K562 (cell line): ENCODE results near the gene IGF1R. TPM values are rescaled to one million over a fixed set of nuclear protein-coding genes. Genes with fewer than 3 reads are reported as not detected.

Source experiments
- ATAC-seq: fragments of 200-7000 bp; cut with Tn5 transposase; 3 replicates; pipeline ENCODE4 v1.9.1; 2020; ENCODE audit warnings: moderate library complexity
- BruUV-seq: library from RNA; stranded (reverse); fragments of 400-500 nt; replicated peaks from 2 replicates; lab custom pipeline; 2021; lab: Mats Ljungman, UMichigan
- CTCF ChIA-PET: fragments of 300-600 bp; formaldehyde crosslinking; extraction: SDS; loops from one replicate; lab custom pipeline; 2021; ENCODE audit warnings: low intra/inter-chr PET ratio; lab: Yijun Ruan, JAX
- POLR2A ChIA-PET: fragments of 300-600, 350-650 bp; sonication (Branson Sonifier 250); formaldehyde crosslinking; extraction: SDS; loops from one replicate; lab custom pipeline; 2021; ENCODE audit warnings: antibody characterized with exemption, inconsistent platforms; lab: Yijun Ruan, JAX
- DNase-seq, 4 experiments: peaks; one replicate each; pipeline versions ENCODE4 v3.0.0 to v3.0.0-alpha.2; 2011 to 2018; ENCODE audit warnings: low spot score in 3 of 4, mixed read lengths in 3 of 4; ENCODE audit errors: extremely low read depth in 1 of 4
- FAIRE-seq: peaks from 2 replicates; lab custom pipeline; 2011; peaks lifted over from hg19 to GRCh38; lab: Jason Lieb, UNC
- H2AFZ ChIP-seq: 2 replicates; pipeline ENCODE4 v1.6.0; 2011; ENCODE audit warnings: low read depth, low read length, control low read depth, inconsistent platforms
- H3K27ac ChIP-seq: fragments of 200-600 bp; 3 replicates; pipeline ENCODE4 v1.8.0; 2011; ENCODE audit warnings: low read depth, mild to moderate bottlenecking, control low read depth, inconsistent platforms, low read length, moderate library complexity, mixed read lengths; ENCODE audit errors: extremely low read depth
- H3K27me3 ChIP-seq, 2 experiments: fragments of 300-600 bp in 1 of 2; 2 replicates in 1 of 2; 3 replicates in 1 of 2; pipeline versions ENCODE4 v1.6.0 to v1.8.0; 2011; ENCODE audit warnings: inconsistent platforms in 2 of 2, low read length in 2 of 2, mild to moderate bottlenecking in 1 of 2, mixed read lengths in 1 of 2, moderate library complexity in 1 of 2; ENCODE audit not compliant: control insufficient read depth in 2 of 2, insufficient read depth in 2 of 2
- H3K36me3 ChIP-seq: fragments of 300-600 bp; 3 replicates; pipeline ENCODE4 v1.8.0; 2011; ENCODE audit warnings: mild to moderate bottlenecking, low read length, inconsistent platforms; ENCODE audit not compliant: control insufficient read depth, insufficient read depth
- H3K4me1 ChIP-seq, 2 experiments: fragments of 200-600 bp in 1 of 2; replicated peaks in 1 of 2; 2 replicates in 1 of 2; 3 replicates in 1 of 2; pipeline versions ENCODE4 v1.5.1 to v1.8.0; 2011; ENCODE audit warnings: inconsistent platforms in 2 of 2, low read length in 2 of 2, mild to moderate bottlenecking in 1 of 2, mixed read lengths in 1 of 2, moderate library complexity in 1 of 2; ENCODE audit not compliant: control insufficient read depth in 2 of 2, insufficient read depth in 2 of 2
- H3K4me2 ChIP-seq: 2 replicates; pipeline ENCODE4 v1.6.1; 2011; ENCODE audit warnings: low read length, control low read depth, inconsistent platforms, mixed read lengths; ENCODE audit not compliant: insufficient read depth
- H3K4me3 ChIP-seq: fragments of 200-600 bp; sonication (generic), shearing (Covaris generic); 2 replicates; pipeline ENCODE4 v1.5.1; 2016; ENCODE audit warnings: control low read depth, inconsistent platforms
- H3K79me2 ChIP-seq: fragments of 200-600 bp; 3 replicates; pipeline ENCODE4 v1.8.0; 2011; ENCODE audit warnings: low read length, inconsistent platforms; ENCODE audit not compliant: control insufficient read depth, insufficient read depth
- H3K9ac ChIP-seq, 2 experiments: 2 replicates each; pipeline versions ENCODE4 v1.6.0 to v1.6.1; 2011; ENCODE audit warnings: low read depth in 2 of 2, low read length in 2 of 2, control low read depth in 1 of 2, inconsistent platforms in 1 of 2, mild to moderate bottlenecking in 1 of 2, mixed read lengths in 1 of 2; ENCODE audit not compliant: insufficient read depth in 1 of 2
- H3K9me1 ChIP-seq: one replicate; pipeline ENCODE4 v1.6.0; 2011; ENCODE audit warnings: inconsistent platforms, mild to moderate bottlenecking, low read length, moderate library complexity; ENCODE audit not compliant: control insufficient read depth, insufficient read depth
- H3K9me3 ChIP-seq: replicated peaks from 2 replicates; pipeline ENCODE4 v1.5.1; 2011; ENCODE audit warnings: low read depth, low read length, inconsistent platforms; ENCODE audit not compliant: control insufficient read depth, insufficient read depth
- H4K20me1 ChIP-seq: replicated peaks from 2 replicates; pipeline ENCODE4 v1.6.1; 2011; ENCODE audit warnings: low read length, inconsistent platforms, mixed read lengths; ENCODE audit not compliant: control insufficient read depth, insufficient read depth
- CBX5 ChIP-seq: IDR thresholded peaks from 2 replicates; pipeline ENCODE4 v1.6.1; 2014; ENCODE audit warnings: low read depth, borderline replicate concordance
- KAT7 ChIP-seq: sonication (generic); formaldehyde crosslinking; IDR thresholded peaks from 2 replicates; pipeline ENCODE4 v1.8.0; 2022; ENCODE audit warnings: missing genetic modification reagents, mild to moderate bottlenecking, borderline replicate concordance
- POU5F1 ChIP-seq: fragments of 150-350 bp; IDR thresholded peaks from 2 replicates; pipeline ENCODE4 v1.6.1; 2014; ENCODE audit warnings: borderline replicate concordance, low read length, low read depth, mild to moderate bottlenecking; ENCODE audit not compliant: partially characterized antibody
- RB1 ChIP-seq: fragments of 450-650 bp; IDR thresholded peaks from 2 replicates; pipeline ENCODE4 v1.6.1; 2017; ENCODE audit warnings: low read depth, mild to moderate bottlenecking
- ZBTB9 ChIP-seq: fragments of 450-650 bp; formaldehyde crosslinking; IDR thresholded peaks from 2 replicates; pipeline ENCODE4 v1.4.0; 2020; ENCODE audit warnings: mild to moderate bottlenecking, moderate library complexity
- ZNF589 ChIP-seq: fragments of 200-800 bp; sonication (Bioruptor generic); IDR thresholded peaks from 2 replicates; pipeline ENCODE4 v1.6.1; 2016; ENCODE audit warnings: low read depth, missing genetic modification characterization, missing compliant biosample characterization
- ZNF668 ChIP-seq: fragments of 250-450 bp; sonication (Bioruptor Pico); IDR thresholded peaks from 2 replicates; pipeline ENCODE4 v1.8.0; 2022; ENCODE audit warnings: mild to moderate bottlenecking, inconsistent platforms
- WGBS: fragments of 100-300 bp; shearing (Covaris generic); methylation state at CpG from one replicate; pipeline ENCODE4 v1.1.6; 2016; ENCODE audit warnings: low coverage, mixed read lengths; ENCODE audit not compliant: insufficient coverage; ENCODE audit errors: missing lambda C conversion rate; 5-methylcytosine and 5-hydroxymethylcytosine counted together
- in situ Hi-C: fragments of 300-500 bp; cut with MboI; formaldehyde crosslinking; loops from 4 replicates; pipeline ENCODE4 v1.15.0; 2018; ENCODE audit warnings: inconsistent platforms, mixed read lengths
- intact Hi-C: fragments of 100-400 bp; cut with micrococcal nuclease; formaldehyde crosslinking; loops from 2 replicates; pipeline ENCODE4 v1.14.2; 2022
- polyA plus RNA-seq, 8 experiments: library from polyadenylated mRNA; depleted of rRNA in 4 of 8; stranded (reverse) in 5 of 8; unstranded in 3 of 8; fragments of >200 nt; fragmentation: Nextera tagmentation in 2 of 8; fragmentation: Illumina TruSeq in 1 of 8; extraction: Ambion mirVana in 2 of 8; extraction: Trizol in 1 of 8; gene quantifications; 2 replicates each; pipeline versions ENCODE4 v1.2.1 to v1.2.3, GENCODE V29; 2011 to 2014; ENCODE audit warnings: inconsistent platforms in 1 of 8, missing spikeins in 1 of 8
- total RNA-seq, 7 experiments: library from RNA; depleted of rRNA in 6 of 7; stranded (reverse); fragments of >200 nt in 6 of 7; fragmentation: Illumina TruSeq in 2 of 7; extraction: Trizol in 2 of 7; gene quantifications; 2 replicates each; pipeline versions ENCODE4 v1.2.1 to v1.2.3, GENCODE V29; 2011 to 2021; ENCODE audit warnings: low replicate concordance in 1 of 7
- TF ChIP-seq, protein P1 (sequence below): sonication (generic); formaldehyde crosslinking; IDR thresholded peaks from 2 replicates; pipeline ENCODE4 v1.8.1; 2023; ENCODE audit warnings: mild to moderate bottlenecking, missing genetic modification reagents
- TF ChIP-seq, protein P2 (sequence below): IDR thresholded peaks from 3 replicates; pipeline ENCODE4 v1.6.1; 2011; ENCODE audit warnings: borderline replicate concordance, mild to moderate bottlenecking, moderate library complexity; ENCODE audit not compliant: insufficient read length; ENCODE audit errors: extremely low read depth

IGF1R gene
- total and polyA plus RNA-seq, 9 of the 15 experiments (the other 6 are each of a cell fraction or from before 2014, with no cell fraction given), result 0.35 to 8.0 (median 1.6) TPM

DNA sequence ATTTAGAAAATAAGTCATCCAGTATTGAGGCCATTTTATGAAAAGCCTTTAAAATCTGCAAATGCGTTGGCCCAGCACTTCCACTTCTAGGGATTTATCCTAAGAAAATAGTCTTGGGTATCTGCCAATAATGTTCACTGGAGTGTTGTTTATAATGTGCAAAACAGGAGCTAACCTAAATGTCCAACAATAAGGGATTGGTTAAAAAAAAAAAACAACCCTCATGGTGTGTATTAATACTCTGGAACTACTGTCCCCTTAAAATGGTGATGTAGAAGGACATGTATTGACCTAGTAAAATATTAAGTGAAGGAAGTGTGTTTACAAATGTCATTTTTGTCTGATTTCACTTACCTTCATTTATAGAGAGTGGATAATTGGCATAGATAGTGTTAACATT is 58.0 kb downstream of the IGF1R start:
- no TSS peak for BruUV-seq
- no peaks in the 10 kb centered on the region for H3K9me3 ChIP-seq
- H3K27me3 ChIP-seq, result peaks cover 4 to 27% of the 10 kb centered on the region in 2 experiments; a peak in 3 of 5 replicates
- DNase-seq (no peak), FAIRE-seq (no peak), ATAC-seq (no peak)
- 0% methylated on average over 1 of the region's 1 CpG for WGBS
- TF ChIP-seq RB1, result no peak
- no peak overlapping the region for H3K4me2 ChIP-seq
- no peaks in the 10 kb centered on the region for H3K9me1 ChIP-seq
- in situ Hi-C loops, result no loop called here
- H3K79me2 ChIP-seq, result no peaks in the 10 kb centered on the region
- ChIA-PET POLR2A (no interaction called here), CTCF (interaction anchor here (0.7 kb wide), 1 partner anchor 300 kb away, joined by 3 read pairs; no protein-coding TSS in a partner anchor)
- intact Hi-C loops, result no loop called here
- H3K4me1 ChIP-seq, result no peaks in the 10 kb centered on the region
- no peak overlapping the region for H3K4me3 ChIP-seq
- H2AFZ ChIP-seq, result no peak overlapping the region
- no peak overlapping the region for H3K9ac ChIP-seq
- peaks cover 20% of the 10 kb centered on the region for H4K20me1 ChIP-seq
- no peak overlapping the region for H3K27ac ChIP-seq
- no peaks in the 10 kb centered on the region for H3K36me3 ChIP-seq

DNA sequence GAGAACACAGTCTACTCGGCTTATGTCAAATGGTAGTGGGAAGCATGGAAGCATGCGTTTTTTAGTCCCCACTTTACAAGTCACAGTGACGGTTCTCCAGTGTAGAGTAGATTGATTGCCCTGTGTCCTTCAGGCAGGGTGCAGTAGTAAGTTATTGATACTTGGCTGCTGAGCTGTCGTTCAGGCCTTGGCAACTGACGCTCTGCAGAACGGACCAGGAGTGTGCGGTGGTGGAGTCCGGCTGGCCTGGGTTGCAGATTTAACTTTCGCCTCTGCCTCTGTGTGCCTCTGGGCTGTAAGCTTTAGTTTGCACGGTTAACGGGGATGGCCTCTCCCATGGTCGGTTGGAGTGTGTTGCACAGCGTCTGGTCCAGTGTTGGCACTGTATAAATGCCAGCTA is 58.6 kb downstream of the IGF1R start:
- Histone ChIP-seq H4K20me1 (peaks cover 22% of the 10 kb centered on the region), H3K9me1 (no peaks in the 10 kb centered on the region), H3K4me1 (no peaks in the 10 kb centered on the region), H3K36me3 (no peaks in the 10 kb centered on the region), H2AFZ (no peak overlapping the region), H3K4me2 (no peak overlapping the region), H3K4me3 (no peak overlapping the region), H3K79me2 (no peaks in the 10 kb centered on the region), H3K27ac (no peak overlapping the region), H3K27me3 (peaks cover 4 to 32% of the 10 kb centered on the region in 2 experiments; a peak in 3 of 5 replicates), H3K9ac (no peak overlapping the region), H3K9me3 (no peaks in the 10 kb centered on the region)
- no TSS peak for BruUV-seq
- FAIRE-seq, result no peak
- 11% methylated on average over 13 of the region's 13 CpGs for WGBS
- ChIA-PET POLR2A (interaction anchor here (0.5 kb wide), 1 partner anchor 25 kb away, joined by 3 read pairs; no protein-coding TSS in a partner anchor), CTCF (no interaction called here)
- in situ Hi-C loops, result no loop called here
- ATAC-seq, result no peak
- no peak for DNase-seq
- intact Hi-C loops, result no loop called here
- no peak for TF ChIP-seq CBX5
- TF ChIP-seq, protein P1, sequence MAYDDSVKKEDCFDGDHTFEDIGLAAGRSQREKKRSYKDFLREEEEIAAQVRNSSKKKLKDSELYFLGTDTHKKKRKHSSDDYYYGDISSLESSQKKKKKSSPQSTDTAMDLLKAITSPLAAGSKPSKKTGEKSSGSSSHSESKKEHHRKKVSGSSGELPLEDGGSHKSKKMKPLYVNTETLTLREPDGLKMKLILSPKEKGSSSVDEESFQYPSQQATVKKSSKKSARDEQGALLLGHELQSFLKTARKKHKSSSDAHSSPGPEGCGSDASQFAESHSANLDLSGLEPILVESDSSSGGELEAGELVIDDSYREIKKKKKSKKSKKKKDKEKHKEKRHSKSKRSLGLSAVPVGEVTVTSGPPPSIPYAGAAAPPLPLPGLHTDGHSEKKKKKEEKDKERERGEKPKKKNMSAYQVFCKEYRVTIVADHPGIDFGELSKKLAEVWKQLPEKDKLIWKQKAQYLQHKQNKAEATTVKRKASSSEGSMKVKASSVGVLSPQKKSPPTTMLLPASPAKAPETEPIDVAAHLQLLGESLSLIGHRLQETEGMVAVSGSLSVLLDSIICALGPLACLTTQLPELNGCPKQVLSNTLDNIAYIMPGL, result no peak
- TF ChIP-seq, protein P2, sequence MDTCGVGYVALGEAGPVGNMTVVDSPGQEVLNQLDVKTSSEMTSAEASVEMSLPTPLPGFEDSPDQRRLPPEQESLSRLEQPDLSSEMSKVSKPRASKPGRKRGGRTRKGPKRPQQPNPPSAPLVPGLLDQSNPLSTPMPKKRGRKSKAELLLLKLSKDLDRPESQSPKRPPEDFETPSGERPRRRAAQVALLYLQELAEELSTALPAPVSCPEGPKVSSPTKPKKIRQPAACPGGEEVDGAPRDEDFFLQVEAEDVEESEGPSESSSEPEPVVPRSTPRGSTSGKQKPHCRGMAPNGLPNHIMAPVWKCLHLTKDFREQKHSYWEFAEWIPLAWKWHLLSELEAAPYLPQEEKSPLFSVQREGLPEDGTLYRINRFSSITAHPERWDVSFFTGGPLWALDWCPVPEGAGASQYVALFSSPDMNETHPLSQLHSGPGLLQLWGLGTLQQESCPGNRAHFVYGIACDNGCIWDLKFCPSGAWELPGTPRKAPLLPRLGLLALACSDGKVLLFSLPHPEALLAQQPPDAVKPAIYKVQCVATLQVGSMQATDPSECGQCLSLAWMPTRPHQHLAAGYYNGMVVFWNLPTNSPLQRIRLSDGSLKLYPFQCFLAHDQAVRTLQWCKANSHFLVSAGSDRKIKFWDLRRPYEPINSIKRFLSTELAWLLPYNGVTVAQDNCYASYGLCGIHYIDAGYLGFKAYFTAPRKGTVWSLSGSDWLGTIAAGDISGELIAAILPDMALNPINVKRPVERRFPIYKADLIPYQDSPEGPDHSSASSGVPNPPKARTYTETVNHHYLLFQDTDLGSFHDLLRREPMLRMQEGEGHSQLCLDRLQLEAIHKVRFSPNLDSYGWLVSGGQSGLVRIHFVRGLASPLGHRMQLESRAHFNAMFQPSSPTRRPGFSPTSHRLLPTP, result no peak
- TF ChIP-seq ZNF589 (CRISPR knock-in tag), result no peak
- TF ChIP-seq KAT7 (CRISPR knock-in tag), result no peak
- TF ChIP-seq ZNF668 (CRISPR knock-in tag), result no peak
- TF ChIP-seq POU5F1, result no peak
- TF ChIP-seq ZBTB9 (CRISPR knock-in tag), result no peak
